Sigmoid colon (tissue), 4 donors: ENCODE data around the gene CARM1.
A peak's percentile ranks its signal among the peaks of the same experiment; 100 is the strongest.

Experiments
- EP300 ChIP-seq, 4 donors: sonication (generic); formaldehyde crosslinking; IDR thresholded peaks; one replicate each; pipeline ENCODE4 v1.6.1; 2017; ENCODE audit warnings: antibody characterized with exemption in 4 of 4
- POLR2A ChIP-seq, 2 donors: fragments of 450-650 bp; IDR thresholded peaks; one replicate each; pipeline ENCODE4 v1.6.1; 2016; ENCODE audit warnings: antibody characterized with exemption in 2 of 2, mild to moderate bottlenecking in 2 of 2, moderate library complexity in 2 of 2
- POLR2AphosphoS5 ChIP-seq, 4 donors: sonication (generic); formaldehyde crosslinking; IDR thresholded peaks; one replicate each; pipeline ENCODE4 v1.6.1; 2017; ENCODE audit warnings: antibody characterized with exemption in 4 of 4
- TF ChIP-seq, protein P1 (sequence below), 4 experiments: fragments of 450-650 bp in 3 of 4; fragments of 200-600 bp in 1 of 4; IDR thresholded peaks; one replicate each; pipeline ENCODE4 v1.5.1; 2016 to 2019; ENCODE audit warnings: antibody characterized with exemption in 4 of 4, mild to moderate bottlenecking in 3 of 4, moderate library complexity in 2 of 4

DNA sequence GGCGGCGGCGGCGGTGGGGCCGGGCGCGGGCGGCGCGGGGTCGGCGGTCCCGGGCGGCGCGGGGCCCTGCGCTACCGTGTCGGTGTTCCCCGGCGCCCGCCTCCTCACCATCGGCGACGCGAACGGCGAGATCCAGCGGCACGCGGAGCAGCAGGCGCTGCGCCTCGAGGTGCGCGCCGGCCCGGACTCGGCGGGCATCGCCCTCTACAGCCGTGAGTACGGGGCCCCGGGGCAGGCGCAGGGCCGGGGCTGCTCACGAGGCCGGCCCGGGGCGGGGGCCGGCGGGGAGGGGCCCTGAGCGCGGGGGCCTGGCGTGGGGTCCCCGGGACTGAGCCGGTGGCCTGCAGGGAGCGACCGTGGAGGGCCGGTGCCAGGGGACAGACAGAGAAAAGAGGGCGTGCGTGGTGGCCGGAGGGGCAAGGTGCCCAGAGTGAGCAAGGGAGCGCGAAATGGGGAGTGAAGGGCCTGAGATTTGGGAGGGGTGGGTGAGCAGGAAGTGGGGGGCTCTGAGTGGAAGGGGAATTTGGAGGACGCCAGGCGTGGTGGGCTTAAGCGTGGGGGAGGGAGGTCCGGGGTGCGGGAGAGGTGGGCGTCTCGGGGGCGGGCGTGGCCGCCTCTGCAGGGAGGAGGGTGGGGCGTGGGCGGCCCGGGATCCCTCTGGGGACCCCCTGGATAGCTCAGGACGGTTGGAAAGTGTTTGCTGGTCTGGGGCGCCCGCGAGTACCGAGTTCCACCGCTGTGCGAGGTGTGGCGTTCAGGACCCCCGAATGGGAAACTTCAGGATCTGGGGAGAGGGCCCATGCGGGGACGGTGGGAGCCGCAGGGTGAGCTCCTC, 575 bp downstream of the CARM1 start:
- TF ChIP-seq POLR2A (IDR thresholded peaks at IDR 0.05) (no peak), POLR2AphosphoS5 (IDR thresholded peaks at IDR 0.05) (no peak), EP300 (IDR thresholded peaks at IDR 0.05) (no peak)
- TF ChIP-seq, protein P1, sequence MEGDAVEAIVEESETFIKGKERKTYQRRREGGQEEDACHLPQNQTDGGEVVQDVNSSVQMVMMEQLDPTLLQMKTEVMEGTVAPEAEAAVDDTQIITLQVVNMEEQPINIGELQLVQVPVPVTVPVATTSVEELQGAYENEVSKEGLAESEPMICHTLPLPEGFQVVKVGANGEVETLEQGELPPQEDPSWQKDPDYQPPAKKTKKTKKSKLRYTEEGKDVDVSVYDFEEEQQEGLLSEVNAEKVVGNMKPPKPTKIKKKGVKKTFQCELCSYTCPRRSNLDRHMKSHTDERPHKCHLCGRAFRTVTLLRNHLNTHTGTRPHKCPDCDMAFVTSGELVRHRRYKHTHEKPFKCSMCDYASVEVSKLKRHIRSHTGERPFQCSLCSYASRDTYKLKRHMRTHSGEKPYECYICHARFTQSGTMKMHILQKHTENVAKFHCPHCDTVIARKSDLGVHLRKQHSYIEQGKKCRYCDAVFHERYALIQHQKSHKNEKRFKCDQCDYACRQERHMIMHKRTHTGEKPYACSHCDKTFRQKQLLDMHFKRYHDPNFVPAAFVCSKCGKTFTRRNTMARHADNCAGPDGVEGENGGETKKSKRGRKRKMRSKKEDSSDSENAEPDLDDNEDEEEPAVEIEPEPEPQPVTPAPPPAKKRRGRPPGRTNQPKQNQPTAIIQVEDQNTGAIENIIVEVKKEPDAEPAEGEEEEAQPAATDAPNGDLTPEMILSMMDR (IDR thresholded peaks at IDR 0.05) = peak in 2 of 4 experiments; percentile 14 to 17
